Mononuclear cell (primary cell): ENCODE measurements around the gene MRPL58. TPM values are rescaled to one million over a fixed set of nuclear protein-coding genes. Genes with fewer than 3 reads are reported as not detected.
A peak's percentile ranks its signal among the peaks of the same experiment; 100 is the strongest.
"Not testable (repeated sequence)": the region's sequence is repeated elsewhere in the genome, so short reads cannot be mapped to it uniquely, and the experiment has no call there.

Experiments used
- H3K27me3 ChIP-seq: 2 replicates; pipeline ENCODE4 v1.6.0; 2011; ENCODE audit warnings: low read length, control low read depth; ENCODE audit not compliant: insufficient read depth
- H3K4me1 ChIP-seq: 2 replicates; pipeline ENCODE4 v1.5.1; 2011; ENCODE audit warnings: mild to moderate bottlenecking, low read length, control low read depth; ENCODE audit not compliant: insufficient read depth
- H3K4me3 ChIP-seq: 2 replicates; pipeline ENCODE4 v1.5.1; 2011; ENCODE audit warnings: mild to moderate bottlenecking, low read length, moderate library complexity
- H3K9me3 ChIP-seq: 2 replicates; pipeline ENCODE4 v1.5.1; 2011; ENCODE audit warnings: low read depth, mild to moderate bottlenecking, control low read depth, low read length
- total RNA-seq: library from RNA; depleted of rRNA; stranded (reverse); fragments of >200 nt; gene quantifications from one replicate; pipeline ENCODE4 v1.2.3, GENCODE V29; 2012

The MRPL58 gene
- total RNA-seq, 1 donor, result 8.6 TPM

DNA sequence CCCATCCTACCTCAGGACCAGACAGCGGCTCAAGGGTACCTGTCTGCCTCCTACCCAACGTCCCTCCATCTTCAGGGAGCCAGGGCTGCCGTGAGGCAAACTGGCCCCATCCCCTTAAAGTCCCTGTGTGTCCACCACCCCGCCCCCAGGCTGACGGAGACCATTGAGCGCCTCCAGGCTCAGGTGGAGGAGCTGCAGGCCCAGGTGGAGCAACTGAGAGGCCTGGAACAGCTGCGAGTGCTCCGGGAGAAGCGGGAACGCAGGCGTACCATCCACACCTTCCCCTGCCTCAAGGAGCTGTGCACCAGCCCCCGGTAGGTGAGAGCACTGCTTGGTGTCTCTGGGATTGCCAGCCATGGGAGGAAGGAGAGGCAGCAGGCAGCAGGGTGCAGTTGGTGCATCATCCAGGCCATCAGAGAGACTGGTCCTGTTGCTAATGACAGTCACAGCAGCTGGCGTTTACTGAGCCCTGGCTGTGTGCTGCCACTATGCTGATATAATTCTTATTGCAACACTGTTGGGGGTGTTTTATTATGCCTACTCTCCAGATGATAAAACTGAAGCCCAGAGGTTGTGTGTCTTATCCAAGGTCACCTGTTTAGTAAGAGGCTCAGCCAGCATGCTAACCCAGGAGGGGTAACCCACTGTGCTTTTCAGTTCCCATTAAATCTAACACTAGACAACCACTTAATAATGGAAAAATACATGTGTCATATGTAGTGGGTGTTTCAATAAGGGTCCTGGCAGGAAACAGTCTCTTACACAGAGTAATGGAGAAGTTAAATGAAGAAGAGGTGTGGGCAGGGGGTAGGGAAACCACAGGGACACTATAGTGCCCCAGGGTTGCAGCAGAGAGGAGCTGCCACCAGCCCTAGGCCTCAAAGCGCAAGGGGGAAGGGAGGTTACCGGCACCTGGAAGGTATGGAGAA lies 10.3 kb upstream of the MRPL58 start:
- H3K27me3 ChIP-seq, result no peaks in the 10 kb centered on the region
- H3K4me1 ChIP-seq, result no peaks in the 10 kb centered on the region
- no peak overlapping the region for H3K4me3 ChIP-seq
- H3K9me3 ChIP-seq, result no peaks in the 10 kb centered on the region

GRCh38 chr17:75003070-75003956 lies 9.2 kb upstream of the MRPL58 start:
- Histone ChIP-seq H3K4me1 (no peaks in the 10 kb centered on the region), H3K4me3 (no peak overlapping the region), H3K27me3 (no peaks in the 10 kb centered on the region), H3K9me3 (no peaks in the 10 kb centered on the region)

GRCh38 chr17:75003957-75004355 lies 8.5 kb upstream of the MRPL58 start:
- Histone ChIP-seq H3K4me1 (no peaks in the 10 kb centered on the region), H3K27me3 (no peaks in the 10 kb centered on the region), H3K9me3 (no peaks in the 10 kb centered on the region), H3K4me3 (no peak overlapping the region)

GRCh38 chr17:75004371-75004770 lies 8.1 kb upstream of the MRPL58 start:
- Histone ChIP-seq H3K9me3 (no peaks in the 10 kb centered on the region), H3K4me1 (no peaks in the 10 kb centered on the region), H3K4me3 (no peak overlapping the region), H3K27me3 (no peaks in the 10 kb centered on the region)

- Histone ChIP-seq H3K27me3 (no peaks in the 10 kb centered on the region), H3K4me3 (no peak overlapping the region), H3K9me3 (no peaks in the 10 kb centered on the region), H3K4me1 (no peaks in the 10 kb centered on the region)
Measured at GRCh38 chr17:75005291-75005690, 7.2 kb upstream of the MRPL58 start.

DNA sequence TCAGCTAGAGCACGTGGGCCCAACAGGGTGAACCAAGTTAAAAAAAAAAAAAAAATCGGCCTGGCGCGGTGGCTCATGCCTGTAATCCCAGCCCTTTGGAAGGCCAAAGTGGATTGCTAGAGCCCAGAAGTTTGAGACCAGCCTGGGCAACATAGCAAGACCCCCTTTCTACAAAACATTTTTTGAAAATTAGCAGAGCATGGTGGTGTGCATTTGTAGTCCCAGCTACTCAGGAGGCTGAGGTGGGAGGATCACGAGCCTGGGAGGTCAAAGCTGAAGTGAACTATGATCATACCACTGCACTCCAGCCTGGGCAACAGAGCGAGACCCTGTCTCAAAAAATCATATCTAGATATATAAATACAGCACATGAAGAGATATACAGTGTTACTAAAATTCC lies 6.4 kb upstream of the MRPL58 start:
- H3K4me3 ChIP-seq, H3K4me1 ChIP-seq, H3K27me3 ChIP-seq, H3K9me3 ChIP-seq: not testable (repeated sequence)

DNA sequence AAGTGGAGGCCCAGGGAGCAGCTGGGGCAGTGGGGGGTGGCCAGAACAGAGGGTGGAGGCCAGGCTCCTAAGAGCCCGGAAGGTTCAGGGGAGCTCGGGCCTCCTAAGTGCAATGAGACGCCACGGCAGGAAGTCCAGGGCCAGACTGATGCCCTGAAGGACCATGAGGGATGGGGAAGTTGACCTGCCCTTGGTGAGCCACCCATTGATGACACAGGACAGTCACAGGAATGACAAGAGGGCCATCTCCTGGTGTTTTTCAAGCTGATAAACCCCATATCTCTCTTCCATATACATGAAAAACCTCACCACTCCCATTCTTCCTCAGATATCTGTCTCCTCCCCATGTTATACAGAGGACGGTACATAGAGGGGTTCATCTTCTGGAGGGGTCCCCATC lies 5.8 kb upstream of the MRPL58 start:
- H3K27me3 ChIP-seq, result no peaks in the 10 kb centered on the region
- no peak overlapping the region for H3K4me3 ChIP-seq
- no peaks in the 10 kb centered on the region for H3K4me1 ChIP-seq
- no peaks in the 10 kb centered on the region for H3K9me3 ChIP-seq

DNA sequence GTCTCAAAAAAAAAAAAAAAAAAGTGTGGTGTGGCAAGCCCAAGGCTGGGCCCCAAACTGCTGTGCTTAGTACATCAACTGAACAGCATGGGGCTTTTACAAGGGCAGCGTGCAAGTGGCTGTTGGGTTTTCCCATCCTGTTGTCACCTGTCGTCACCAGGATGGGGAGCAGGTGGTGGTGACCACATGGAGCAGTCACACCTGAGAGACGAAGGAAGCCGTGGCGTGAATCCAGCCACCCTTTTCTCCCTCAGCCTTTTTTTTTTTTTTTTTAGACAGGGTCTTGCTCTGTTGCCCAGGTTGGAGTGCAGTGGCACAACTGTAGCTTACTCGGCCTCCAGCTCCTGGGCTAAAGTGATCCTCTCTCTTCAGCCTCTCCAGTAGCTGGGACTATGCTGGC lies 4.1 kb upstream of the MRPL58 start:
- Histone ChIP-seq H3K4me1 (peaks cover 12% of the 10 kb centered on the region), H3K4me3 (no peak overlapping the region), H3K27me3 (no peaks in the 10 kb centered on the region), H3K9me3 (no peaks in the 10 kb centered on the region)

GRCh38 chr17:75009139-75009724 lies 3.2 kb upstream of the MRPL58 start:
- H3K27me3 ChIP-seq, result no peaks in the 10 kb centered on the region
- peaks cover 21% of the 10 kb centered on the region for H3K4me1 ChIP-seq
- H3K4me3 ChIP-seq, result no peak overlapping the region
- H3K9me3 ChIP-seq, result no peaks in the 10 kb centered on the region

DNA sequence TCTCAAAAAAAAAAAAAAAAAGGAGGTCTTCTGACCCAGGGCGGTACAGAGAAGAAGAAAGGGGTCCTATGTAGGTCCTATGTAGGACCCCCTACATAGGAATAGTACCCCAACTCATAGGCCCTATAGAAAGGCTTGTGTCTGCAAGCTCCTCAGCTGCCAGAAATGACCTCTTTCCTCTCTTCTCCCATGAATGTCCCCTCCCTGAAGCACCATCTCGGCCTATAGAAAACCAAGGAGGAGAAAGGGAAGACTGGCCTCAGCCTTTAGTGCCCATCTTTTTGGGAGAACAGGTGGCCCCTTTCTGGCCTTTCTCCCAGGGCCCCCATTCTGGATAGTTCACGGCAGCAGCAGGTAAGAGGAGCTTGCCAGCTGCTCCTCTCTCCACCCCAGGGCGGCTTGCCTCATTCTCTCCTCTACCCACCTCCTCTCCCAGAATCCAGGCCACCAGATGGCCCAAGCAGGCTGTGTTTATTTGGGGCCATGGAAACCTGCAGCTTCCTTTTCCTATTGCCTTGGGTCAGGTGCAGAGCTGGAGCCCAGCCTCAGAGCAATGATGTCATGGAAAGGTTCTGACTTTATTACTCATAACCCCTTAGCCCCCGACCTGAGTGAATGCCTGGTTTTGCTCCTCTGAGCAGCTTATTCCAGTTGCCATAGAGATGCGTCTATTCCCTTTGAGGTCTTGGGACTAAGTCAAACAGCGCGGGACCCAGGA lies 1.6 kb upstream of the MRPL58 start:
- Histone ChIP-seq H3K9me3 (no peaks in the 10 kb centered on the region), H3K4me1 (peaks cover 21% of the 10 kb centered on the region), H3K27me3 (no peaks in the 10 kb centered on the region), H3K4me3 (no peak overlapping the region)

- H3K4me1 ChIP-seq, result peaks cover 21% of the 10 kb centered on the region
- no peaks in the 10 kb centered on the region for H3K9me3 ChIP-seq
- H3K4me3 ChIP-seq, result no peak overlapping the region
- H3K27me3 ChIP-seq, result no peaks in the 10 kb centered on the region
Measured at GRCh38 chr17:75011401-75012095, 922 bp upstream of the MRPL58 start.

- Histone ChIP-seq H3K4me1 (peaks cover 21% of the 10 kb centered on the region), H3K9me3 (no peaks in the 10 kb centered on the region), H3K27me3 (no peaks in the 10 kb centered on the region), H3K4me3 (peak overlapping the region; percentile 76)
Measured at GRCh38 chr17:75012096-75012345, 449 bp upstream of the MRPL58 start.

DNA sequence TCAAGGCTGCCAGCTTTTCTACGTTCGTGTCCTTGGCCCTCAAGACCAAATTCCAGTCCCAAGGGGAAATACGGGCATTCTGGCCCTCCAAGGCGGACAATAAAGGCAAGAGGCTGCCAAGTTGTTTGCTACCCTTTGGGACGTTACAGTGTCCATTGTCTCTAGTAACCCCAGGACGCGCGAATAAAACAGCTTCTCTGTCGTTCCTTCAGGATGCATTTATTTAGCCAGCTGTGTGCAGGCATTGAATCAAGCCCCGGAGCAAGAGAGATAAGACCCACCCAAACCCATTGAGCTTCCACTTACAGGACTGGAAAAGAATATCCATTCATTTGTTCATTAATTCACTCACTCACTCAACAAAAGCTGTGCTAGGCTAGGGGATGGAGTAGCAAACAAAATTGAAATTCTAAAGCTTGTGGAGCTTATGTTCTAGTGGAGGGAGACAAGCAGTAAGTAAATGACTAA lies 656 bp downstream of the MRPL58 start:
- Histone ChIP-seq H3K9me3 (no peaks in the 10 kb centered on the region), H3K27me3 (no peaks in the 10 kb centered on the region), H3K4me1 (peaks cover 21% of the 10 kb centered on the region), H3K4me3 (peak overlapping the region; percentile 76)

DNA sequence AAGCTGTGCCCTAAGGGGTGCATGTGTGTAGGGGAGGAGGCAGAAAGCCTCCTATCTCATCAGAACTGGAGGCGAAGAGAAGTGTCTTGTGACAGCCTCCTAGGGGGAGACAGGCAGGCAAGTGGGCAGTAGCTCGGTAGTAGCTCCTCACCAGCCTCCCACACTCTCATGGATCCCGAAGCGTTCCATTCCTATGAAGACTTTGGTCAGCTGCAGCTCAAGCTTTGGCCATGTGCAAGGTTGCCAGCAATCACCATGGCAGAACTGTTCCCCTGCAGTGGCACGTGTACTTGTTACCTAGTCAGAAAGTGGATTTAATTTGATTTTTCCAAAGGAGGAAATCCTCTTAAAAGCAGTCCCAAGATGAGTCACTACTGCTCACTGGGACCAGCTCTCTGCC lies 6.7 kb downstream of the MRPL58 start:
- H3K27me3 ChIP-seq, result no peaks in the 10 kb centered on the region
- no peak overlapping the region for H3K4me3 ChIP-seq
- H3K4me1 ChIP-seq, result peaks cover under 1% of the 10 kb centered on the region
- no peaks in the 10 kb centered on the region for H3K9me3 ChIP-seq
